ENCODE results near the gene CEP85. TPM values are rescaled to one million over a fixed set of nuclear protein-coding genes. Genes with fewer than 3 reads are reported as not detected.
A peak's percentile ranks its signal among the peaks of the same experiment; 100 is the strongest.

Gene CEP85
- total and polyA plus RNA-seq, 9 of the 15 experiments (the other 6 are each of a cell fraction or from before 2014, with no cell fraction given), result 42.1 to 140 (median 92.6) TPM

DNA sequence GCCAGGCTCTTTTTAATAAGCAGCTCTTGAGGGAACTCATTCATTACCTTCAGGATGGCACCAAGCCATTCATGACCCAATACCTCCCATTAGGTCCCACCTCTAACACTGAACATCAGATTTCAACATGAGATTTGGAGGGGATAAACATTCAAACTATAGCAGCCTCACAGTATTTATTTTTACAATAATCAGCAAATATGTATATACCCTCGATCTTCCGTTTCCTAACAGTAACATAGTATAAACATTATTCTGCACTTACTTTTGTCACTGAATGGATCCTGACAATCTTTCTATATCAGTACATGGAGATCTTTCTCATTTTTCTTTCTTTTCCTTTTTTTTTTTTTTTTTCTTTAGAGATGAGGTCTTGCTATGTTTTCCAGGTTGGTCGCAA is 38.2 kb upstream of the CEP85 start:
- H3K4me2 ChIP-seq (ENCODE audit: insufficient read depth, low read length), result no peak overlapping the region
- H3K27ac ChIP-seq (ENCODE audit: extremely low read depth, low read depth, low read length), result no peak overlapping the region
- H3K9me1 ChIP-seq (ENCODE audit: control insufficient read depth, insufficient read depth, low read length), result no peaks in the 10 kb centered on the region
- H3K4me3 ChIP-seq, result no peak overlapping the region
- no peak overlapping the region for H3K9ac ChIP-seq (ENCODE audit: insufficient read depth in 1 of 2, low read depth in 2 of 2, low read length in 2 of 2)
- H3K9me3 ChIP-seq (replicated peaks; ENCODE audit: control insufficient read depth, insufficient read depth, low read depth, low read length), result no peaks in the 10 kb centered on the region
- BruUV-seq (replicated peaks), result no TSS peak
- H3K4me1 ChIP-seq (replicated peaks in 1 of 2; ENCODE audit: control insufficient read depth in 2 of 2, insufficient read depth in 2 of 2, low read length in 2 of 2), result peaks cover 11 to 14% of the 10 kb centered on the region in 2 experiments
- intact Hi-C loops (cut with micrococcal nuclease) (no loop called here), in situ Hi-C loops (cut with MboI) (no loop called here)
- no peak for ATAC-seq
- H2AFZ ChIP-seq (ENCODE audit: low read depth, low read length), result no peak overlapping the region
- H3K36me3 ChIP-seq (ENCODE audit: control insufficient read depth, insufficient read depth, low read length), result no peaks in the 10 kb centered on the region
- DNase-seq (ENCODE audit: extremely low read depth in 1 of 4, low spot score in 3 of 4), result no peak
- no peaks in the 10 kb centered on the region for H3K79me2 ChIP-seq (ENCODE audit: control insufficient read depth, insufficient read depth, low read length)
- H4K20me1 ChIP-seq (replicated peaks; ENCODE audit: control insufficient read depth, insufficient read depth, low read length), result no peaks in the 10 kb centered on the region
- ChIA-PET POLR2A (no interaction called here), CTCF (ENCODE audit: low intra/inter-chr PET ratio) (no interaction called here)
- TF ChIP-seq RBM22 (IDR thresholded peaks at IDR 0.05; ENCODE audit: low read depth, low read length, poor library complexity, severe bottlenecking) (no peak), C11orf30 (IDR thresholded peaks at IDR 0.05; ENCODE audit: low read depth) (peak; percentile 54; the same call in 1 of the 2 replicates), ZNF316 (IDR thresholded peaks at IDR 0.05) (peak; percentile 76)
- WGBS (ENCODE audit: insufficient coverage, low coverage, missing lambda C conversion rate), result 37% methylated on average over 2 of the region's 3 CpGs
- no peak for FAIRE-seq
- no peaks in the 10 kb centered on the region for H3K27me3 ChIP-seq (ENCODE audit: control insufficient read depth in 2 of 2, insufficient read depth in 2 of 2, low read length in 2 of 2)

DNA sequence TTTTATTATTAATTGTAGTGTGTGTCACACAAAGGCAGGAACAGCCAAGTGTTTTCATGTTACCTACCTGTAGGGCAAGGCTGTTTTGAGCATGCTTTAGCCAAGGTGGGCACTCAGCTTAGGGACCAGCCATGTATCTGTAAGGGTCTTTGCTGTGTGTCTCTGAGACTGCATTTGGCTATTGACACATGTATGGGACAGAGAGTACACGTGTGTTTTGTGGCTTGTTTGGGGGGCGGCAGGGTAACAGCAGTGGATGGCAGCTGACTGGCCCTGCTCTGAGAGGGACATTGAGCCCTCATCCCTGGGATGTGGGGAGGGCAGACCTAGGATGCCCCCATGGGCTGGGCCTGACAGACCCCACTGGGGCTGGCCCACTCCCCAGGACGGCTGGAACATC is 36.7 kb upstream of the CEP85 start:
- no peaks in the 10 kb centered on the region for H3K36me3 ChIP-seq (ENCODE audit: control insufficient read depth, insufficient read depth, low read length)
- no peaks in the 10 kb centered on the region for H3K9me3 ChIP-seq (replicated peaks; ENCODE audit: control insufficient read depth, insufficient read depth, low read depth, low read length)
- BruUV-seq (replicated peaks), result no TSS peak
- intact Hi-C loops (cut with micrococcal nuclease) (no loop called here), in situ Hi-C loops (cut with MboI) (no loop called here)
- peaks cover 23 to 26% of the 10 kb centered on the region in 2 experiments for H3K4me1 ChIP-seq (replicated peaks in 1 of 2; ENCODE audit: control insufficient read depth in 2 of 2, insufficient read depth in 2 of 2, low read length in 2 of 2)
- no peaks in the 10 kb centered on the region for H4K20me1 ChIP-seq (replicated peaks; ENCODE audit: control insufficient read depth, insufficient read depth, low read length)
- no peaks in the 10 kb centered on the region for H3K79me2 ChIP-seq (ENCODE audit: control insufficient read depth, insufficient read depth, low read length)
- no peak for TF ChIP-seq TBL1XR1 (IDR thresholded peaks at IDR 0.05; ENCODE audit: low read length in 2 of 2)
- TF ChIP-seq ZSCAN29 (IDR thresholded peaks at IDR 0.05), result no peak
- TF ChIP-seq, protein P1, sequence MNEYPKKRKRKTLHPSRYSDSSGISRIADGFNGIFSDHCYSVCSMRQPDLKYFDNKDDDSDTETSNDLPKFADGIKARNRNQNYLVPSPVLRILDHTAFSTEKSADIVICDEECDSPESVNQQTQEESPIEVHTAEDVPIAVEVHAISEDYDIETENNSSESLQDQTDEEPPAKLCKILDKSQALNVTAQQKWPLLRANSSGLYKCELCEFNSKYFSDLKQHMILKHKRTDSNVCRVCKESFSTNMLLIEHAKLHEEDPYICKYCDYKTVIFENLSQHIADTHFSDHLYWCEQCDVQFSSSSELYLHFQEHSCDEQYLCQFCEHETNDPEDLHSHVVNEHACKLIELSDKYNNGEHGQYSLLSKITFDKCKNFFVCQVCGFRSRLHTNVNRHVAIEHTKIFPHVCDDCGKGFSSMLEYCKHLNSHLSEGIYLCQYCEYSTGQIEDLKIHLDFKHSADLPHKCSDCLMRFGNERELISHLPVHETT (CRISPR knock-in tag; conservative IDR thresholded peaks at IDR 0.05 in 1 of 2, IDR thresholded peaks at IDR 0.05 in 1 of 2), result no peak
- H3K27me3 ChIP-seq (ENCODE audit: control insufficient read depth in 2 of 2, insufficient read depth in 2 of 2, low read length in 2 of 2), result no peaks in the 10 kb centered on the region
- H3K4me2 ChIP-seq (ENCODE audit: insufficient read depth, low read length), result no peak overlapping the region
- no peak overlapping the region for H3K27ac ChIP-seq (ENCODE audit: extremely low read depth, low read depth, low read length)
- CTCF ChIA-PET (ENCODE audit: low intra/inter-chr PET ratio), result no interaction called here
- no peak overlapping the region for H2AFZ ChIP-seq (ENCODE audit: low read depth, low read length)
- ATAC-seq (no peak), DNase-seq (ENCODE audit: extremely low read depth in 1 of 4, low spot score in 3 of 4) (no peak), FAIRE-seq (no peak)
- POLR2A ChIA-PET, result interaction anchor here (0.7 kb wide), 1 partner anchor 182 kb away, joined by 3 read pairs; no protein-coding TSS in a partner anchor
- no peak overlapping the region for H3K4me3 ChIP-seq
- WGBS (ENCODE audit: insufficient coverage, low coverage, missing lambda C conversion rate), result 38% methylated on average over 3 of the region's 3 CpGs
- no peak overlapping the region for H3K9ac ChIP-seq (ENCODE audit: insufficient read depth in 1 of 2, low read depth in 2 of 2, low read length in 2 of 2)
- no peaks in the 10 kb centered on the region for H3K9me1 ChIP-seq (ENCODE audit: control insufficient read depth, insufficient read depth, low read length)

All from K562 (cell line).